IMR-90 (cell line): ENCODE measurements around the gene MALL. TPM values are rescaled to one million over a fixed set of nuclear protein-coding genes. Genes with fewer than 3 reads are reported as not detected.
A peak's percentile ranks its signal among the peaks of the same experiment; 100 is the strongest.
"Not testable (repeated sequence)": the region's sequence is repeated elsewhere in the genome, so short reads cannot be mapped to it uniquely, and the experiment has no call there.

Experiments
- ATAC-seq: fragments of 200-7000 bp; cut with Tn5 transposase; 2 replicates; pipeline ENCODE4 v1.9.1; 2020; ENCODE audit warnings: low read depth, mild to moderate bottlenecking, moderate library complexity
- BruUV-seq: library from RNA; stranded (reverse); fragments of 400-500 nt; replicated peaks from 2 replicates; lab custom pipeline; 2021; lab: Mats Ljungman, UMichigan
- CTCF ChIA-PET: fragments of 300-600 bp; formaldehyde crosslinking; extraction: SDS; loops from one replicate; lab custom pipeline; 2021; ENCODE audit warnings: antibody characterized with exemption; lab: Yijun Ruan, JAX
- POLR2A ChIA-PET: fragments of 300-600 bp; sonication (Branson Sonifier 250); formaldehyde crosslinking; loops from one replicate; lab custom pipeline; 2022; ENCODE audit warnings: antibody characterized with exemption; ENCODE audit not compliant: unreplicated experiment; lab: Charles Lee
- DNase-seq: peaks from one replicate; pipeline ENCODE4 v3.0.0; 2013
- H2AFZ ChIP-seq: replicated peaks from 2 replicates; pipeline ENCODE3; 2013; ENCODE audit warnings: low read length, mild to moderate bottlenecking; ENCODE audit not compliant: poor library complexity
- H2AK5ac ChIP-seq: 2 replicates; pipeline ENCODE4 v1.6.1; 2013; ENCODE audit warnings: low read depth, low read length, inconsistent platforms
- H2AK9ac ChIP-seq: replicated peaks from 2 replicates; pipeline ENCODE3; 2013; ENCODE audit warnings: mild to moderate bottlenecking, low read depth, low read length, moderate library complexity; ENCODE audit not compliant: poor library complexity
- H2BK120ac ChIP-seq: 2 replicates; pipeline ENCODE4 v1.6.1; 2013; ENCODE audit warnings: low read depth, low read length, inconsistent platforms
- H2BK15ac ChIP-seq: 3 replicates; pipeline ENCODE4 v1.6.1; 2013; ENCODE audit warnings: low read depth, low read length, inconsistent platforms
- H2BK20ac ChIP-seq: 2 replicates; pipeline ENCODE4 v1.6.1; 2013; ENCODE audit warnings: low read depth, mild to moderate bottlenecking, inconsistent platforms, low read length, moderate library complexity
- H2BK5ac ChIP-seq: 2 replicates; pipeline ENCODE4 v1.6.1; 2013; ENCODE audit warnings: mild to moderate bottlenecking, low read depth, low read length, inconsistent platforms; ENCODE audit not compliant: poor library complexity, severe bottlenecking
- H3K14ac ChIP-seq: replicated peaks from 2 replicates; pipeline ENCODE4 v1.6.1; 2013; ENCODE audit warnings: low read depth, low read length, inconsistent platforms
- H3K18ac ChIP-seq: 2 replicates; pipeline ENCODE4 v1.6.1; 2013; ENCODE audit warnings: low read depth, low read length, control low read depth
- H3K23ac ChIP-seq: 2 replicates; pipeline ENCODE4 v1.6.1; 2013; ENCODE audit warnings: low read depth, low read length, inconsistent platforms
- H3K27ac ChIP-seq: 2 replicates; pipeline ENCODE4 v1.5.1; 2013; ENCODE audit warnings: mild to moderate bottlenecking, control low read depth, low read length; ENCODE audit not compliant: insufficient read depth
- H3K27me3 ChIP-seq: 2 replicates; pipeline ENCODE4 v1.6.1; 2013; ENCODE audit warnings: low read length; ENCODE audit not compliant: control insufficient read depth, insufficient read depth
- H3K36me3 ChIP-seq: 2 replicates; pipeline ENCODE4 v1.6.1; 2013; ENCODE audit warnings: low read length, mixed read lengths; ENCODE audit not compliant: control insufficient read depth, insufficient read depth
- H3K4ac ChIP-seq: 2 replicates; pipeline ENCODE4 v1.6.1; 2013; ENCODE audit warnings: low read depth, low read length, inconsistent platforms
- H3K4me1 ChIP-seq: 2 replicates; pipeline ENCODE4 v1.6.1; 2013; ENCODE audit warnings: low read length, mixed read lengths; ENCODE audit not compliant: control insufficient read depth, insufficient read depth
- H3K4me2 ChIP-seq: 2 replicates; pipeline ENCODE4 v1.6.1; 2013; ENCODE audit warnings: low read depth, mild to moderate bottlenecking, control low read depth, low read length, moderate library complexity
- H3K4me3 ChIP-seq: 2 replicates; pipeline ENCODE4 v1.5.1; 2013; ENCODE audit warnings: low read depth, mild to moderate bottlenecking, control low read depth, low read length, moderate library complexity; ENCODE audit not compliant: insufficient read depth
- H3K56ac ChIP-seq: 2 replicates; pipeline ENCODE4 v1.6.1; 2013; ENCODE audit warnings: low read length, inconsistent platforms; ENCODE audit not compliant: insufficient read depth; ENCODE audit errors: extremely low read depth
- H3K79me1 ChIP-seq, 2 experiments: 2 replicates each; pipeline ENCODE4 v1.6.1; 2013; ENCODE audit warnings: low read length in 2 of 2, inconsistent platforms in 1 of 2, low read depth in 1 of 2
- H3K9ac ChIP-seq: 2 replicates; pipeline ENCODE4 v1.6.1; 2013; ENCODE audit warnings: low read depth, low read length, control low read depth
- H3K9me1 ChIP-seq: 2 replicates; pipeline ENCODE4 v1.6.1; 2013; ENCODE audit warnings: low read length, inconsistent platforms; ENCODE audit not compliant: insufficient read depth
- H3K9me3 ChIP-seq: 2 replicates; pipeline ENCODE4 v1.6.1; 2013; ENCODE audit warnings: low read length; ENCODE audit not compliant: control insufficient read depth, insufficient read depth
- H4K20me1 ChIP-seq: 2 replicates; pipeline ENCODE4 v1.6.1; 2013; ENCODE audit warnings: low read length, inconsistent platforms; ENCODE audit not compliant: insufficient read depth
- H4K5ac ChIP-seq: 2 replicates; pipeline ENCODE4 v1.6.1; 2013; ENCODE audit warnings: mild to moderate bottlenecking, low read depth, low read length, control low read depth
- H4K8ac ChIP-seq, 2 experiments: 2 replicates each; pipeline ENCODE4 v1.6.1; 2013; ENCODE audit warnings: low read depth in 2 of 2, low read length in 2 of 2, control low read depth in 1 of 2, inconsistent platforms in 1 of 2
- H4K91ac ChIP-seq: 2 replicates; pipeline ENCODE4 v1.6.1; 2013; ENCODE audit warnings: low read depth, low read length, inconsistent platforms; ENCODE audit not compliant: insufficient read depth
- WGBS, 2 experiments: methylation state at CpG; one replicate each; pipeline versions ENCODE4 v1.1.5 to v1.1.7; 2013; ENCODE audit warnings: missing lambda C conversion rate in 2 of 2; ENCODE audit not compliant: insufficient read length in 1 of 2; ENCODE audit errors: extremely low coverage in 2 of 2; 5-methylcytosine and 5-hydroxymethylcytosine counted together
- dilution Hi-C: fragments of 300-500 bp; cut with HindIII; formaldehyde crosslinking; loops from one replicate; pipeline ENCODE4 v1.14.3; 2018; ENCODE audit warnings: low sequenced_read_pairs; ENCODE audit not compliant: unreplicated experiment
- in situ Hi-C: fragments of 300-500 bp; cut with MboI; formaldehyde crosslinking; loops from 3 replicates; pipeline ENCODE4 v1.14.3; 2019; ENCODE audit warnings: low sequenced_read_pairs, inconsistent platforms, mixed read lengths
- intact Hi-C: fragments of 100-400 bp; cut with micrococcal nuclease; formaldehyde crosslinking; loops from 2 replicates; pipeline ENCODE4 v1.10.0; 2022
- polyA plus RNA-seq, 3 experiments: library from polyadenylated mRNA; depleted of rRNA; stranded (reverse); fragments of >200 nt; gene quantifications; 2 replicates each; pipeline ENCODE4 v1.2.3, GENCODE V29; 2012; ENCODE audit warnings: low replicate concordance in 1 of 3
- total RNA-seq: library from RNA; depleted of rRNA; stranded (reverse); fragments of >200 nt; gene quantifications from 2 replicates; pipeline ENCODE4 v1.2.3, GENCODE V29; 2012

The MALL gene
- total and polyA plus RNA-seq, 2 of the 4 experiments (the other 2 are of a cell fraction) = 1.6 TPM

DNA sequence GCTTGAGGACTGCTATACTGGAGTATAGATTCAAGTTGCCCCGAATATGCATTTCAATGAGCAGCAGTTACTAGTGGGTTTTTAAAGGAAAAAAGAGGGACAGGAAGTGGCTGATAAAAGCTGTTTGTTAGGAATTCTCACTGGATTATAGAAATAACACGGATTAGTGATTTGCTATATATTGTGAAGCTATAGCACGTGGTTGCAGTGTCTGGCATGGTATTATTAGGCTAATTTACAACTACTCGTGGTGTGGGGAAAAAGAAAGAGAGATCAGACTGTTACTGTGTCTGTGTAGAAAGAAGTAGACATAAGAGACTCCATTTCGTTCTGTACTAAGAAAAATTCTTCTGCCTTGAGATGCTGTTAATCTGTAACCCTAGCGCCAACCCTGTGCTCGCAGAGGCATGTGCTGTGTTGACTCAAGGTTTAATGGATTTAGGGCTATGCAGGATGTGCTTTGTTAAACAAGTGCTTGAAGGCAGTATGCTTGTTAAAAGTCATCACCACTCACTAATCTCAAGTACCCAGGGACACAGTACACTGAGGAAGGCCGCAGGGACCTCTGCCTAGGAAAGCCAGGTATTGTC is 59.7 kb downstream of the MALL start:
- H3K4me1 ChIP-seq, H2AFZ ChIP-seq, H4K8ac ChIP-seq, H3K18ac ChIP-seq, H3K9me1 ChIP-seq, H2BK15ac ChIP-seq, H2AK5ac ChIP-seq, BruUV-seq, H3K36me3 ChIP-seq, H2AK9ac ChIP-seq, DNase-seq, H3K14ac ChIP-seq, H4K20me1 ChIP-seq, H4K91ac ChIP-seq, H2BK20ac ChIP-seq, H3K4me2 ChIP-seq, H4K5ac ChIP-seq, H3K9ac ChIP-seq, H3K79me1 ChIP-seq, H3K56ac ChIP-seq, H2BK120ac ChIP-seq, H2BK5ac ChIP-seq, H3K4ac ChIP-seq, H3K23ac ChIP-seq, H3K27me3 ChIP-seq, dilution Hi-C loops, ATAC-seq, H3K27ac ChIP-seq, H3K4me3 ChIP-seq, H3K9me3 ChIP-seq, intact Hi-C loops, in situ Hi-C loops, POLR2A ChIA-PET, CTCF ChIA-PET: not testable (repeated sequence)
- WGBS, 2 experiments = no CpG with 5 or more reads among the region's 8 CpGs

DNA sequence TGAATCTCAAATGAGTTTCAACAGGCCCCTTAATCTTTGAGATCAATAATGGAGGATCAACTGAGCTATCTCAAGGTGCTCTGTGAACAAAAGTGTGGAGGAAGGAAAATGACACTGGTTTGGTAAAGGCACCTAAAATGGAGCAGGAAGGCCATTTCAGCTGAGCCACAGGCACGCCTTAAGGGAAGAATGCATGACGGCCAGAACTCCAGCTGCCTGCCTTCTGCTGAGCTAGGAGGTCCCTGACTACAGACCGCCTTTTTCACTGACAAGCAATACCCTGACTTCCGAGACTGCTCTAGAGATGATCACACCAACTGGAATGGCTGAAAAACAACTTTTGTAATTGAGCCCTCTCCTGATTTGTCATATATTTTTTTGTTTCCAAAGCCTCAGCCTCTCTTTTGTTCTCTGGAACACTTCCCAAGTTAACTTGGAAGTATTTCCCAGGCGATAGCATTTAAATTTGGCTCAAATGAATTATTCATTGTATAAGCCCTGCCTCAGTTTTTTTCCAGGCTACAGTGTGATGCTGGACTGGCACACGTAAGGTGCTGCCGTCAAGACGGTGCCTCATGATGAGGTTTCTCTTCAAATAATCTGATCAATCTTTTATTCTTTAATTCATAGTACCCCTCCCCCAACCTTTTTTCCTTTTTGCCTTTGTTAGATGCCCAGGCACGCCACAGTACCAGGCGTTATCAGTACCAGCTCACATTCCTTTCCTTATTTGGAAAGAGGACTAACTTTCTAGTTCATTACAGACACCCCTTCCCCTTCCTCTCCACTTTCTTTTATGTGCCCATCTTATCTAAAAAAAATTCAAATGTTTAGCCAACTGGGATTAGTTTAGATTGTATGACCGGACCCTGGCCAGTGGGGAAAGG is 60.9 kb downstream of the MALL start:
- H3K9me1 ChIP-seq, intact Hi-C loops, H3K4me2 ChIP-seq, H4K91ac ChIP-seq, H2AK9ac ChIP-seq, H2BK5ac ChIP-seq, H3K4me3 ChIP-seq, H3K4me1 ChIP-seq, BruUV-seq, in situ Hi-C loops, H3K14ac ChIP-seq, H4K20me1 ChIP-seq, H2AK5ac ChIP-seq, H3K9me3 ChIP-seq, H3K27me3 ChIP-seq, POLR2A ChIA-PET, H3K18ac ChIP-seq, H2BK20ac ChIP-seq, H4K8ac ChIP-seq, H3K9ac ChIP-seq, H2AFZ ChIP-seq, H3K36me3 ChIP-seq, H3K56ac ChIP-seq, H3K79me1 ChIP-seq, H3K27ac ChIP-seq, H3K4ac ChIP-seq, H4K5ac ChIP-seq, CTCF ChIA-PET, H3K23ac ChIP-seq, H2BK15ac ChIP-seq, H2BK120ac ChIP-seq, dilution Hi-C loops: not testable (repeated sequence)
- peak; percentile 10 for DNase-seq
- whole genome bisulfite sequencing, 2 experiments = no CpG with 5 or more reads among the region's 11 CpGs
- peak; percentile 97 for ATAC-seq
